HG02884 (cell line): ENCODE measurements around the gene PYCR2.

Experiments
- ATAC-seq: cut with Tn5 transposase; IDR thresholded peaks from one replicate; pipeline ENCODE4 v1.9.1; 2021; ENCODE audit warnings: mild to moderate bottlenecking, moderate library complexity; ENCODE audit not compliant: unreplicated experiment

Gene PYCR2

GRCh38 chr1:225921734-225922709 is 2.0 kb downstream of the PYCR2 start:
- ATAC-seq: no peak

- no peak for ATAC-seq
Observed at GRCh38 chr1:225919906-225920305, 4.1 kb downstream of the PYCR2 start.

GRCh38 chr1:225918280-225918679 is 5.8 kb downstream of the PYCR2 start:
- ATAC-seq: no peak

GRCh38 chr1:225917536-225917935 is 6.5 kb downstream of the PYCR2 start:
- ATAC-seq: no peak

- ATAC-seq: no peak
Observed at GRCh38 chr1:225917101-225917500, 6.9 kb downstream of the PYCR2 start.

GRCh38 chr1:225915538-225915991 is 8.5 kb downstream of the PYCR2 start:
- ATAC-seq: no peak

- ATAC-seq: no peak
Observed at GRCh38 chr1:225914947-225915346, 9.1 kb downstream of the PYCR2 start.

- no peak for ATAC-seq
Observed at GRCh38 chr1:225914391-225914790, 9.7 kb downstream of the PYCR2 start.

GRCh38 chr1:225911191-225912130 is 12.6 kb downstream of the PYCR2 start:
- ATAC-seq: peak; percentile 66

GRCh38 chr1:225909477-225909876 is 14.6 kb downstream of the PYCR2 start:
- ATAC-seq: no peak

- ATAC-seq: no peak
Observed at GRCh38 chr1:225908773-225909172, 15.3 kb downstream of the PYCR2 start.

- no peak for ATAC-seq
Observed at GRCh38 chr1:225908013-225908640, 15.9 kb downstream of the PYCR2 start.

- no peak for ATAC-seq
Observed at GRCh38 chr1:225907341-225907740, 16.7 kb downstream of the PYCR2 start.

- no peak for ATAC-seq
Observed at GRCh38 chr1:225906467-225906866, 17.6 kb downstream of the PYCR2 start.

GRCh38 chr1:225903623-225904022 is 20.4 kb downstream of the PYCR2 start:
- ATAC-seq: no peak

- no peak for ATAC-seq
Observed at GRCh38 chr1:225899044-225899925, 24.8 kb downstream of the PYCR2 start.

GRCh38 chr1:225897595-225898514 is 26.2 kb downstream of the PYCR2 start:
- no peak for ATAC-seq

- ATAC-seq: peak; percentile 100
Observed at GRCh38 chr1:225896937-225897549, 27.0 kb downstream of the PYCR2 start.
